ENCODE results near the gene RAD52.

DNA sequence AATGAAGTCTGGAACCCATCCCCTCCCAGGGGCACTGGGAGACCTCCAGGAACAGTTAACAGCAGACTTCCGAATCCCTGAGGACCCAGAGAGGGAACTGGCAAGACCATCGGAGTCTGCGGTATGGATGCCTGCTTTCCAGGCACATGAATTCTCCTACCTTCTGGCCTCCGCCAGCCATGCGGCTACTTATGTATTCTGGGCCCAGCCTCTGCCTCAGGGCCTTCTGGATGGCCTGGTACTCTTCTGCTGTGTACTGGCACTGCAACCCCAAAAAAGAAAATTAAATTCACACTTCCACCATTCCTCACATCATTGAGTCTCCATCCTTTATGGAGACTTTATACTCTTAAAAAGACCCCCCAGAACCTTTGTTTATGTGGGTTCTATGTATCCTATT is 18.4 kb downstream of the RAD52 start:
- TF ChIP-seq POLR2A (IDR thresholded peaks at IDR 0.05; ENCODE audit: low read length) (no peak), GATA1 (IDR thresholded peaks at IDR 0.05; ENCODE audit: low read depth, low read length) (no peak)
